G401 (cell line): ENCODE measurements around the gene THRB. TPM values are rescaled to one million over a fixed set of nuclear protein-coding genes. Genes with fewer than 3 reads are reported as not detected.

Experiments
- DNase-seq: peaks from one replicate; pipeline ENCODE4 v3.0.0-alpha.2; 2015; ENCODE audit warnings: low spot score
- in situ Hi-C: cut with HindIII; loops from 2 replicates; pipeline ENCODE4 v1.10.0; 2016; ENCODE audit warnings: low sequenced_read_pairs, mixed read lengths
- total RNA-seq: library from RNA; depleted of rRNA; stranded (reverse); fragments of >200 nt; shearing (Covaris generic); gene quantifications from 2 replicates; pipeline ENCODE4 v1.2.3, GENCODE V29; 2014

Gene THRB
- total RNA-seq, 1 experiment from 2014 or later = not detected

DNA sequence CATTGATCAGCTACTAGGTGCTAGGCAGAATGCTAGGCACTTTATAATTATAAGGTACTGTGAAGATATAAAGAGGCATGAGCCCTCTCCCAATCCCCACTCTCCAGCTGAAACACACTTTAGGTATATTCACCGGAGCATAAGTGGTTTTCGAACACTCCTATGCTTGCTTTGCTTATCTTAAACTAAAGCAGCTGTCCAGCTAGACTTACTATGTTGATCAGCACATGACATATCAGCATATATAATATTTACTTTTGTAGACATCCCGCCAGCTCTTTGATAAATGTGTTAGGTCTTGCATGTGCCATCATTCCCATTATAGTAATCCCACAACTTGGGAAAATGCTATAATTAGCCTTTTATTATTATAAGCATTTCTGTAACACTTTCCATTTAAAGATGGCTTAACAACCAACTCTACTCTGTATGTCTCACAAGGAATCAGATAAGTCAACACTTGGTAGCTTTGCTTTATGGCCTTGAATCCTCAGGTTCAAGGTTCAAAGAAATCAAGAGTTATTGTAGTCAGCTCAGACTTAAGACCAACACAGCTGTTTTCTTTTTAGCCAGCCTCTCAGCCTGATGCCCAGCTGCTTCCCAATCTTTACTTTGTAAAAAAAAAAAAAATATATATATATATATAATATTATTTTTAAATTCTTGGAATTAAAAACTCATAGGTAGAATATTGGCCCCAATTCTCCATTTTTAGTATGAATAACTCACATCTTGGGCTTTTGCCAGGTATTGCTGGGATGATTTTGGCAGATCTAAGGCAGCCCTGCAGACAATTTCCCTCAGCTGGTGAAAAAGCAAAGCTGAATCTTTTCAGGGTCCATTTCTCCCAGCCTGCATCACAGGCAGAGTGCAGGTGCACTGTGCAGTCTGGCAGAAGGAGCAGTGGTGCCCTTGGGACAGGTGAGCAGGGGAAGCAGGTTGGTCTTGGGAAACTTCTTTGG is 104.2 kb downstream of the THRB start:
- in situ Hi-C loops = no loop called here
- no peak for DNase-seq

DNA sequence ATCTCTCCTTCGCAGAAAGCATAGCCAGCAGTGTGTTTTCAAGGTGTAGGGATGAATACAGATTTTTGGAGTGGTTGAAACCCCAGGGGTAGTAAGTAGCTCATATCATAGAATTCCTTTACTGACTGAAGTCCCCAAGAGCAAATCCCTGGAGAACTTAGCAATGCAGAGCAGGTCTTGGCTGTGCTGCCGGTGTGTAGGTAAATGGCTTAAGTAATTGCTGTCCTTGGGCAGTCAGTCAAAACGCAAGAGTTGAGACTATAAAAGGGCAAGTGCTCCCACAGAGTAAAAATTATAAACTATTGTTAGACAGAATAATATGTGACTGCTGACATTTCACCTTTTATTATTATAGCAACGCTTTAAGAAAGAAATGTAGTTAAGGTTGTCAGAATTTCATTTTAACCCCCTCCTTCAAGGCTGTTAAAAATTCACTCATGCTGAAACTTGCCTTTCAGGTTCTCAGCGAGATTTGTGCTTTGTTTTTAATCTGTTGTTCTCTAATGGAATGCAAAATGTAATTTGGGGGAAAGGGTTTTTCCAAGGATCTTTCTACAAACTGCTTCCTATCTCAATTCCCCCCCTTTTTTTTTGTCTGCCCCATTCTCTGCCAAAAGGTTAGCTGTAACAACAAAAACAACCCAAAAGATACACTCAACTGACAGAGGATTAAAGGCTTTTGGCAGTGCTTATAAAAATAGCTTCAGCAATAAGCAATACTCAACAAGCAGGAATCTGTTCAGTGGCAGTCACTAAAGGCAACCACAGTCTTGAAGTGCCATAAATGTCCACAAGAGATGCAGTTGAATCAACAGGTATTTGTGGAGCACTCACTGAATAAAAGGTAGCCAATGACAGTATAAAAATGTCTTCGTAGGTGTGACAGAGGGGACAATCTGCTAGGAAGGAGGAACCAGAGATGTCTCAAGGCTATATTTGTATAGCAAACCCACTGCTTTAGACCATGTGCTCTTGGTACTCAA is 105.3 kb downstream of the THRB start:
- DNase-seq = no peak
- in situ Hi-C loops = no loop called here

DNA sequence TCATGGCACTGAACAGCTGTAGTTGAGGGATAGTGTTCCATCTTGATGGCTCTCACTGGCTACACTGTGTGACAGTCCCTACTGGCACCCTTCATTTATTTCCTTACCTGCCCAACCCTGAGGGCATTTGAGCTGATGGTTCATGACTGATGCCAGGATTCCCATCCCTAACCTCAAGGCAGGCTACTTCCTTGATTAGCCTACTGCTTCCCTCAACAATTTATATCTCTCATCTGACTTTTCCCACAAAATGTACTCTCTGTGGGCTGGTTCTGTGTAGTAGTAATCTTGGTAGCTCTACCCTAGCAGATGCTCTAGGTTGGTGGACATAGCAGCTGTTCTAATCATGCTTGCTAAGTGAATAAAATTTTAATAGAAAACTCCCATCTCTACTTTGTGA is 106.0 kb downstream of the THRB start:
- in situ Hi-C loops = no loop called here

DNA sequence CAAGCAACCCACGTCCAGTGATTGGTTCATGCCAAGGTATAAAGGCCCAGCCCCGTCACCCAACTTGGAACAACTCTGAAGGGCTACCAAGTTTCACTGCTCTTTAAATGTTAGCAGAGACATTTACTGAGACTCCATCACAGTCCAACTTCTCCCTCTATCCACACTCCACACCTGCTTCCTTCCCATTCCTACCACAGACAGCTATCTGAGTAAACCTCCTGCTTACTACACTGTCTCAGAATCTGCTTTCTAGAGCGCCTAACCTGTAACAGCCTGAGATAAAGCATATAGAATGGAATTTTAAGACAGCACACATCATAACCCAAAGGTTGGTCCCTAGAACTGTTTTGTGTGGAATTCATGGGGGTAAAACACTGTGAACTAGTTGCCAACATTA is 106.5 kb downstream of the THRB start:
- no peak for DNase-seq
- in situ Hi-C loops = no loop called here

More for the DNA sequence above, 106.0 kb downstream of the THRB start:
- no peak for DNase-seq

DNA sequence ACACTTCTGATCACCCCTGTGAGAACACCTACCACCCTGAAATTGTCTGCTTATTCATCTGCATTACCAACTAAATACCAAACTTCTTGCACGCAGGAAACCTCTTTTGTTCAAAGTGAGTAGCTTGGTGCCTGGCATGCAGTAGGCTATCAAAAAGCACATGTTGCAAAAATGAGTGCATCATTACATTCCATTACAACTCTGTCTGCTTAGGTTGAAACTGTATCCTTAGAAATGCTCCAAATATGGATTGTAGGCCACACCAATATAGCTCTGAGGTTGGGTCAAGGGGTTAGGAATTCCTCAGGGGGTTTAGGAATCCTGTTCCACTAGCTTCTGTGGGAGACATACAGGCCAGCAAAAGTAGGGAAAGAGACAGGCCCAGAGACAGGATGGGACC is 107.2 kb downstream of the THRB start:
- DNase-seq = no peak
- in situ Hi-C loops = no loop called here

DNA sequence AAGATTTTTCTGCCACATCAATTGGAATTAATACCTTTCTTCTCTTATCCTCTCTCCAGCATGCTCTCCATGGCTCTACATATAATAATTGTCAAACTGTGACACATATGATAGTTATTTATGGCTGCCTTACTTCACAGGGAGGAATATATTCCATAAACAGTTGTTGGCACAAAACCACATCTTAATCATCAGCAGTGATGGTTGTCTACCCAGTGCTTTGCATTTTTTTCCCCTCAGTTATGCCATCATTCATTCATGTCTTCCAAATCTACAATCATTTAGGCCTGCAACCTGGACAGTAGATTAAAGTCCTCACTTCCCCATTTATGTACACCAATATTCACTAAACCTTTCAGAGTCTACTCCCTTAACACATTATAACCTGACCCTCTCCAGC is 107.7 kb downstream of the THRB start:
- in situ Hi-C loops = no loop called here
- no peak for DNase-seq

DNA sequence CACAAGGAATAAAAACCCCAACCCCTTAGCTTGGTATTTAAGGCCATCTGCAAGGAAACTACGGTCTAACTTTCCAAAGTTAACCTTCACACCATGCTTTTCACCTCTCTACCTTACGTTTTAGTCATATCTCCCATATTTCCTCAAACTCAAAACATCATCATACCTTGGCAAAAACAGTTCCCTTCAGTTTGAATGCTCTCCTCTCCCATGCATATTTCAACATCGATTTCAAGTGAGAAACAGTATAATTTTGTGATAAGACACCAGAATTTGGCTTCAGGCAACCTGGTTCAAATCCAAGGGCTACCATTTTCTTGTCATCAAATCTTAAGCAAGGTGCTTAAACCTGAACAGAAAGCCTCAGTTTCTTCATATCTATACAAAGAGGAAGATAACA is 108.2 kb downstream of the THRB start:
- no peak for DNase-seq
- in situ Hi-C loops = no loop called here

DNA sequence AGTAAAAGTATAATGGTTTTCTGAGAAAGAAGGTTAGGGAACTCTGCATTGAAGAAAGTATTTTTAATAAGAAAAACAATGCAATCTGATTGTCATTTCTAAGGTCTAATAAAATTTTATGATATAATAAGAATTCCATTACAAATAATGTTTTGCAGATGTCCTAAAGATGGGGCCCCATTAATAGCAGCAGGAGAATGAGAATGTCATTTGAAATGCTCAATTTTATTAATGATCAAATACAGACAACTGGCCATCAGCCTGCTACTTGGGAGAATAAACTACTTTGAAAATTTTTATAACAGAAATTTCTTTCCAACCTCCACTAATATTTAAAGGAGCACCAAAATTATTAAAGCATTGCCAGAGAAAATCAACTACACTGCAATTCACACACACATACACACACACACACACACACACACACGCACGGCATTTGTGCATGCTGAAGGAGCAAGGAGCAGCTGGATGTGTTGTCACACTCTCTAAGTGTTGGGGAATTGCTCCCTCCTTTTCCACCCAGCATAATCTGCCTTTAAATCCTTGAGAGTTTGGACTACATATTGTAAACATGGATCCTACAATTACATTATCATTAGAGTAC is 109.5 kb downstream of the THRB start:
- in situ Hi-C loops = no loop called here
- DNase-seq = no peak

DNA sequence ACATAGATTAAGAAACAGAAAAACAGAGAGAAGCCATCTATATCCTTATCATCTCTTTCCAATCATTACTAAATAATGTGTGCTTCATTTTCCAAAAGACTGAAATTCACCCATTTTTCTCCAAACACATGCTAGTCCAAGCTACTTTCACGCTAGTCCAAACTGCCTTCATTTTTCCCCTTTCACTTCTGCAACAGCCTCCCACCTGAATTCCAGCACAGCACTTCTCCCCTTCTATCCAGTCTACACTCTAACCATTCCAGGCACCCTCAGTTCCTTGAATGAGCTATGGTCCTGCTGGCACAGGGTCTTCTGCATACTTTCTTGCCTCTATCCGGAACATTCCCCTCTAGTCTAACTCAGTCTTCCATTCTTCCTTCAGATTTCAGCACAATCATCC is 112.0 kb downstream of the THRB start:
- no peak for DNase-seq
- in situ Hi-C loops = no loop called here

DNA sequence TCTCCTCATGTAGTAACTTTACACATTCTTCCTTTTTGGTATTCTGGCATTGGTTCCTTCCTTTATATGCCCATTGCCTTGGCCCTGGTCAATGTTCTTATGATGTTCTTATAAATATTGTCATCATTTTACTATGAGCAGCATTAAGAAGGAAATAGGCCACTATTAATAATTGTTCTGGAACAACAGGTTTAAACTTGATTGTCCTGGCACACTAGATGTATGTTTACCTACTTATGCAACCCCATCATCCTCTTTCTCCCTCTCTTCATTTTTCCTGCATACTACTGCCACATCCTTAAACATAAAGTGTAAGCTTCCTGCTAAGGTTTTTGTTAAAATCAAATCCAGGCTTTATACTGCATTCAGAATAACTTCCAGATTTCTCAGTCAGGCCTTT is 114.7 kb downstream of the THRB start:
- in situ Hi-C loops = no loop called here
- no peak for DNase-seq

DNA sequence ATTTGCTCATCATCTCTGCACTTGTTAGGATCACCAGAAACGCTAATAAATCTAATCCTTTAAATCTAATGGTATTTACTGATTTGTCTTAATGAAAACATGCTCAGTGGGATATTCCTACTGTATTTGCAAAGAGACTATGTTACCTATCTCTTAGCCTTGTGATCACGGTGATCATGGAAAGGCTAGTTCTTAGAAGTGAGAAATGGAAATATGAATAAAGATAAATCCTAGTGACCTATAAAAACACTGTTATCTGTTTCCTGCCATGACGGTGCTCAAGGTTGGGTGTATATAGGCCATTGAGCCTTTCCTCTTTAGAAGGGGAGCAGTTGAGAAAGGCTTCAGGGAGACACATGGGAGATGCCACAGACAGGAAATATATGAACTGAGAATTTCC is 116.3 kb downstream of the THRB start:
- DNase-seq = no peak
- in situ Hi-C loops = no loop called here

DNA sequence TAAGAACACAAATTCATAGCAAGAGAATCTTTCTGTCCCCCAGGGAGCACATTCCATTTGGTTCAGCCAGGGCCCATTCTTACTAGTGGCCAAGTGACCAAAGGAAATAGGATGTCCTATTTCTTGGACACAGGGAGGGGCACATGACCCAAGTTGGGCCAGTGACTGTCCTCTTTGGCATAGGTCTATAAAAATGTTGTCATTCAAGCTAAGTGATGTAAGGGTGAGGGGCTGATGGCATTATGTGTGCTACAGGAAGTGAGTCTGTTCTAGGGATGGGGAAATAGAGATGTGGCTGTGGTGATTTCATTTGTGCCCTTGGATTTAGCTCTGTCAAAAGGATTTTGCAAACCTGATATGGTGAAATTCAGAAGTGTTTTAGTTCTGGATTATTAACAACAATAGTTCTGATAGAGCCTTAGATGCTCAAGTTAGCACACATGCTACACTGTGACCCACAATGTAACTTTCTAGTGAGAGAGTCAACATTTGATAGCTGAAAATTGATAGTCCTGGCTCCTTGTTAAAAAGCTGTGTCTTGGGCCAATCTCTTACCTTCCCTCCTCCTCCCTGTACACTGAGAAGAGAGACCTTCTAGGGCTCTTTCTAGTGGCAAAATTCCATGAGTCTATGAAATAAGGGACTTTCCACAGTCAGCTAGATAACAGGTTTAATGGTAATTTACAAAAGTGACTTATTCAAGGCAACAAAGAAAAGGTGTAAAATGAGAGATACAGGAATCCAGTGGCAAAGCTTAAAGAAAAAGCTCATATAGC is 117.2 kb downstream of the THRB start:
- in situ Hi-C loops = no loop called here

DNA sequence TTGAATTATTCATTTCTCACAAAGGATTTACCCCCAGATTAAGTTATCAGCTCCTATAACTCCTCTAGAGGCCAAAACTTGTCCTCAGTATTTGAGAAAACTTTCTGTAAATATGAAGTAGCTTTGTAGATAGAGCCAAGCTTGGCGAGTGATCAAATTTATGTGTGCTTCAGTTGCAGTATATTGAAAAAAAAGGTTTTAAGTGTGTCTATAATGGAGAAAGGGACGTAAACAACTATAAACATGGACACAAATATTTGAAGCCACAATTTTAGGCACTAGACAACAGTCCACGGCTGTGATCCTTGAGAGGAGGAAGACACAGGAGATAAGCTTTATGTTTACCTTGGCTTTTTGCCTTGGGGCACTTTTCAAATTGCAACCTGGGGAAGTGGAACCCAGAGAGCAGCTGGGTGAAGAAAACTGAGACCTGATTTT is 118.7 kb downstream of the THRB start:
- in situ Hi-C loops = no loop called here
- no peak for DNase-seq

More for the DNA sequence above, 117.2 kb downstream of the THRB start:
- no peak for DNase-seq

DNA sequence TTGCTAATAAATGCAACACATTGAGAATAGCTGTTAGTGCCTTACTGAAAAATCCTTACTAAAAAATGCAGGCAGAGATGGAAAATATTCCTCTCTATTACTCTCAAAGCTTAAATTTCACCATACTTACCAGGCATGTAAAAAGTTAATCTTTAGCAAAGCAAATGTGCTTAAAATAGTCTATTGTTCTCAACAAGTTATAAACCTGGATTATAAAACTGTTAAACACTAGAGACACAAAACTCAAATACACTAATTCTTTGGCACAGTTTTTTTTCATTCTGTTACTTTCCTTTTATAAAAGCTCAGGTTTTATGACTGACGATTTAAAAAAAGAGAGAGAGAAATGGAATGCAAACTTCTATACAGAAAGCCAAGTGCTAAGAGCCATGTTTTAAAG is 119.8 kb downstream of the THRB start:
- in situ Hi-C loops = no loop called here
- DNase-seq = no peak

DNA sequence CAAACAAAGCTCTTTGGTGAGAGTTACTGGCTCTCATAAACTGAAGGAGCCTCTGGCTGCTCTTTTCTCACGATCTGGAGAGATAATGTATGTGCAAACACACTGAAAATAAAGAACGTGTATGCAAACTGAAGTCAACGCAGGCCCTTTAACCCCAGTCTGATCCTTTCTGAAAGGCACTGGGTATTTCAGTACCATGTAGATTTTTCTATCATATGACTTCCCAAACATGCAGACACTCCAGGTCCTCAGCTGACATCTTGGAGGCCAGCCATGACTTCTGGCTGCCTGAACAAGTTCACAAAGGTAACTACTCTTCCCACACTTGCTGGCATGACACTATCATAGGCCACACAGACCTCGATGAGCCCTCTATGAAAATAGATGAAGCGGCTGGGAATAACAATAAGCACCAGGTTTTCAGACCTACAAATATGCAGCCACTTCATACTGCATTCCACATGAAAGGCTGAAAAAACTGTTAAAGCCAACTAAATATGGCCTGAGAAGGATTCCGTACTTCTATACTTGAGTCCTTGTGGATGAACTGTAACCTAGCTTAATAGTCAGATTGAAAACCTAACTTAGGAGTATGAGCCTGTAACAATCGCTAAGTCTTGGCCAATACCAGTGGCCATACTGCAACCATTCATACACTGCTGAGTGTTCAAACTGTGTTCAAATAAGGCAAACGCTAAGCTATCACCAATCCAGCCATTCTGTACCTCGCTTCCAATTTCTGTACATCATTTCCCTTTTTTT is 121.3 kb downstream of the THRB start:
- DNase-seq = no peak
- in situ Hi-C loops = no loop called here

DNA sequence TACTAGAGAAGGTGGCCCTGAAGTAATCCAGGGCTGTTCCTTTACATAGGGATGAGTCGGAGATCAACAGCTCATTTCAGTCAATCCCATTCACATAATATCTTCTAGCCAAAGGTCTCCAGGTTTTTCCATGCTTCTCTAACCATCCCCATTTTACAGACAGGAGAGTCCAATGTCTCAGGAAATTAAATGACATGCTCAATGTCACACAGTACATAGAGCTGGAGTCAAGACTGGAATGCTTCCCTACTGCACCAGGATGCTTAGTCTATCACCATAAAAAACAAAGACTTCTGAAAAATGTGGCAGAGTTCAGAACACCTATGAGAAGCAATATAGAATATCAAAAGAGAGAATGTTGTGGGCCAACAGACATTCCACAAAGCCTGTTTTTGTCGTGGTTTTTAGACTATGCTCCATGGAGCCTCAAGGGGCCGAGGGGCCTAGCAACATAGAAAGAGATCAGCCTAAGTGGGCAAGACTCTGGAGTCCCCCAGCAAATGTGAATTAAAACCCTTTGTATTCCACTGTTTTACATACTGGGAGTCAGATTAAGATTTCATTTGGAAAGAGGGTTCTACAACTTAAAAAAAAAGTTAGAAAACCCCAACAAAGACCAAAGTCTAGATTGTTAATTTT is 122.0 kb downstream of the THRB start:
- in situ Hi-C loops = no loop called here
- DNase-seq = no peak

DNA sequence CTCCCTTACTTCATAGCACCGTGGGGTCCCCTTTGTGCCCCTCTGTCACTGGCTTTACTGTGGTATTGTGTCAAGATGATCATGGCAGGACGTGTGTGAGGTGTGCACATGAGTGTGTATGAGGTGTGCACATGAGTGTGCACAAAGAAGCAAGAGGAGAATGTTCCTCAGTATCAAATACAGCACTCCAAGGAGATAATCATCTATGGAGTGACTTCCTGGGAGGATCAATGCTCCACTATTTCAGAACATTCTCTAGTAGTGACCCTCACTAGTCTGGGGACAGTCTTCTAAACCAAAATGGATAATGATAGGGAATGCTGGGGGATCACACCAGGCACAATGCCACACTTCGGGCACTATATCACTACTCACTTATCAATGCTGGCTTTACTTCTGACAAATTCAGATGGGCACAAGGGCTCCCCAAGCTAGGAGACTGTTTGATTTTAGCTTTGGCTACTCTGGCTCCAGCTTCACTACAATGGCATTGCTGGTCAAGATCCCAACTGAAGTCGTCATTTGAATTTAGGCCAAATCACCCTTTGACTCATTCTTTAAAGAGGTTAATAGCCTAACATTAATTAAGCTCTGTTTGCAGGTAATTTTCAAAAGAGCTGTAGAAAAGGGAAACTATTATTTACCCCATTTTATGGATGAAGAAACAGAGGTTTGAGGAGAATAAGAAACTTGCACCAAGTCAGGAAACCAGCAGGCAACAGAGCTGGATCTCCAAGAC is 124.1 kb downstream of the THRB start:
- DNase-seq = no peak
- in situ Hi-C loops = no loop called here
